OCI-LY7 (cell line): Measurements from ENCODE around the gene ICE2. TPM values are rescaled to one million over a fixed set of nuclear protein-coding genes. Genes with fewer than 3 reads are reported as not detected.

ENCODE experiments used
- BruUV-seq: library from RNA; stranded (reverse); fragments of 400-500 nt; replicated peaks from 2 replicates; lab custom pipeline; 2021; lab: Mats Ljungman, UMichigan
- CTCF ChIA-PET: fragments of 300-600 bp; sonication (Branson Sonifier 250); formaldehyde crosslinking; loops from one replicate; lab custom pipeline; 2022; ENCODE audit warnings: antibody characterized with exemption; ENCODE audit not compliant: unreplicated experiment; lab: Charles Lee
- POLR2A ChIA-PET: fragments of 300-600 bp; sonication (Branson Sonifier 250); formaldehyde crosslinking; loops from one replicate; lab custom pipeline; 2022; ENCODE audit warnings: antibody characterized with exemption; lab: Charles Lee
- DNase-seq: peaks from one replicate; pipeline ENCODE4 v3.0.0-alpha.2; 2015; ENCODE audit warnings: low spot score
- H2AFZ ChIP-seq: fragments of 200-600 bp; sonication (generic), shearing (Covaris generic); 2 replicates; pipeline ENCODE4 v1.6.1; 2014; ENCODE audit warnings: mild to moderate bottlenecking, antibody characterized with exemption, low read length, moderate library complexity
- H3K27ac ChIP-seq: fragments of 200-600 bp; sonication (generic); 2 replicates; pipeline ENCODE4 v1.5.1; 2014; ENCODE audit warnings: mixed run types, low read depth, mild to moderate bottlenecking, moderate library complexity, low read length, inconsistent platforms; ENCODE audit not compliant: poor library complexity, severe bottlenecking
- H3K36me3 ChIP-seq: fragments of 200-600 bp; sonication (generic); 2 replicates; pipeline ENCODE4 v1.6.1; 2014; ENCODE audit warnings: mild to moderate bottlenecking, antibody characterized with exemption, low read length, moderate library complexity, mixed read lengths; ENCODE audit not compliant: insufficient read depth
- H3K4me1 ChIP-seq: fragments of 200-600 bp; sonication (generic); 2 replicates; pipeline ENCODE4 v1.5.1; 2014; ENCODE audit warnings: mild to moderate bottlenecking, low read length; ENCODE audit not compliant: insufficient read depth, poor library complexity, severe bottlenecking
- H3K4me2 ChIP-seq: fragments of 200-600 bp; sonication (generic); 2 replicates; pipeline ENCODE4 v1.6.1; 2014; ENCODE audit warnings: mild to moderate bottlenecking, low read length
- H3K4me3 ChIP-seq: fragments of 200-600 bp; sonication (generic); 2 replicates; pipeline ENCODE4 v1.5.1; 2014; ENCODE audit warnings: mild to moderate bottlenecking, low read depth, low read length; ENCODE audit not compliant: poor library complexity, severe bottlenecking
- H3K79me2 ChIP-seq: fragments of 200-600 bp; sonication (generic); 2 replicates; pipeline ENCODE4 v1.6.1; 2016; ENCODE audit warnings: low read depth, mild to moderate bottlenecking, low read length, moderate library complexity, mixed read lengths; ENCODE audit not compliant: insufficient read depth
- H3K9me2 ChIP-seq: fragments of 200-600 bp; sonication (generic); 2 replicates; pipeline ENCODE4 v1.6.1; 2016; ENCODE audit warnings: mild to moderate bottlenecking, low read length, mixed read lengths; ENCODE audit not compliant: insufficient read depth
- H3K9me3 ChIP-seq: fragments of 200-600 bp; sonication (generic); 2 replicates; pipeline ENCODE4 v1.6.1; 2014; ENCODE audit warnings: mild to moderate bottlenecking, mixed run types, low read length, mixed read lengths
- H4K20me1 ChIP-seq: fragments of 200-600 bp; sonication (generic); 2 replicates; pipeline ENCODE4 v1.6.1; 2014; ENCODE audit warnings: mild to moderate bottlenecking, antibody characterized with exemption, low read length, moderate library complexity, mixed read lengths; ENCODE audit not compliant: insufficient read depth
- CTCF ChIP-seq: fragments of 200-600 bp; sonication (generic); conservative IDR thresholded peaks from 2 replicates; pipeline ENCODE4 v1.5.1; 2014; ENCODE audit warnings: mild to moderate bottlenecking, antibody characterized with exemption, low read length, moderate library complexity, mixed read lengths
- EZH2phosphoT487 ChIP-seq: fragments of 200-600 bp; sonication (generic); IDR thresholded peaks from 2 replicates; pipeline ENCODE4 v1.6.1; 2018; ENCODE audit warnings: low read depth, borderline replicate concordance, mild to moderate bottlenecking, mixed run types, antibody characterized with exemption, low read length, moderate library complexity, mixed read lengths
- intact Hi-C: fragments of 100-400 bp; cut with micrococcal nuclease; formaldehyde crosslinking; loops from one replicate; pipeline ENCODE4 v1.10.0; 2022; ENCODE audit not compliant: unreplicated experiment
- total RNA-seq, 2 experiments: library from RNA; depleted of rRNA in 1 of 2; stranded (reverse); fragments of >200 nt in 1 of 2; shearing (Covaris generic) in 1 of 2; gene quantifications; 2 replicates each; pipeline ENCODE4 v1.2.3, GENCODE V29; 2014 to 2022

The ICE2 gene
- total RNA-seq, 2 experiments from 2014 or later = 37.1 to 78.1 TPM

GRCh38 chr15:60454824-60455223, 24.1 kb downstream of the ICE2 start:
- Histone ChIP-seq H3K4me1 (no peaks in the 10 kb centered on the region), H3K9me3 (no peaks in the 10 kb centered on the region), H3K4me3 (no peak overlapping the region), H3K36me3 (peaks cover 71% of the 10 kb centered on the region), H3K27ac (no peak overlapping the region), H3K9me2 (no peaks in the 10 kb centered on the region), H3K4me2 (no peak overlapping the region), H2AFZ (no peak overlapping the region), H3K79me2 (no peaks in the 10 kb centered on the region), H4K20me1 (no peaks in the 10 kb centered on the region; the same call in 1 of the 2 replicates)
- CTCF ChIA-PET = no interaction called here
- TF ChIP-seq CTCF = no peak
- no peak for TF ChIP-seq EZH2phosphoT487
- BruUV-seq = no TSS peak
- POLR2A ChIA-PET = interaction anchor here (0.6 to 1.1 kb wide), 3 partner anchors 22 to 256 kb away, joined by 3 to 5 read pairs (median 4); partner anchors contain the start of gene ICE2
- DNase-seq = no peak
- intact Hi-C loops = no loop called here

- no peak for TF ChIP-seq CTCF
- no peak for TF ChIP-seq EZH2phosphoT487
- no TSS peak for BruUV-seq
- intact Hi-C loops = no loop called here
These were observed 30.1 kb downstream of the ICE2 start for GRCh38 chr15:60448668-60449360.

More at GRCh38 chr15:60448668-60449360, 30.1 kb downstream of the ICE2 start:
- no peak for DNase-seq
- H3K4me3 ChIP-seq = no peak overlapping the region
- no peaks in the 10 kb centered on the region for H4K20me1 ChIP-seq
- H3K79me2 ChIP-seq = no peaks in the 10 kb centered on the region
- H3K4me1 ChIP-seq = no peaks in the 10 kb centered on the region
- CTCF ChIA-PET = no interaction called here
- no peaks in the 10 kb centered on the region for H3K9me3 ChIP-seq
- H3K4me2 ChIP-seq = no peak overlapping the region
- peaks cover 73% of the 10 kb centered on the region for H3K36me3 ChIP-seq
- POLR2A ChIA-PET = interaction anchor here (0.6 to 0.7 kb wide), 3 partner anchors 10 to 30 kb away, joined by 3 read pairs; no protein-coding TSS in a partner anchor
- H2AFZ ChIP-seq = no peak overlapping the region
- H3K9me2 ChIP-seq = no peaks in the 10 kb centered on the region
- H3K27ac ChIP-seq = no peak overlapping the region
